ENCODE results near the gene MIER2. TPM values are rescaled to one million over a fixed set of nuclear protein-coding genes. Genes with fewer than 3 reads are reported as not detected.

MIER2 gene
- total RNA-seq, 1 experiment from 2014 or later, result 40.1 TPM

DNA sequence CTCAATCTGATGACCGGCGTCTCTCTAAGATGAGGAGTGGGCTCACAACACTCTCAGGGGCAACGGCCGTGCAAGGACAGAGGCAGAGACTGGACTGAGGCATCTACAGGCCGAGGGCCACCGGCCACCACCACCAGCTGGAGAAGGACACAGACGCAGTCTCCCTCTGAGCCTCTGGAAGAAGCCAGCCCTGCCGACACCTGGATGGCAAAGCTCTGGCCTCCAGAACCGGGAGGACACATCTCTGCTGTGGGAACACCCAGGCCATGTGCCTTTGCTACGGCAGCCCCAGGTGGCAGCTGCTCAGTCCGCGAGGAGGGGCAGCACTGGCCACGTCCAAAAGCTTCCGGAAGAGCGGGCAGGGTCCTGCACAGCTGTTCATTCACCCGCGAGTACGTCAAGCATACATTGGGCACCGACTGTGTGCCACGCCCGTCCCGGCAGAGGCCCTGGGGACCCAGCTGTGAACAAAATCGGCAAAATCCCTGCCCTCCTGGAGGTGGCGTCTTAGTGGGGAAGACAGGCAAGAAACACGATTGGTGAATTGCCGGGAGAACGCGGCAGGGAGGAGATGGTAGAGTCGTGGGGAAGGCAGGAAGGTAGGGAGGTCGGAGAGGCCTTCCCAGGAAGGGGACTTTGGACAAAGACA, 47.3 kb upstream of the MIER2 start:
- ChIA-PET CTCF (no interaction called here), POLR2A (no interaction called here)
- Histone ChIP-seq H3K4me1 (no peaks in the 10 kb centered on the region), H3K36me3 (ENCODE audit: control insufficient read depth, insufficient read depth, low read length) (no peaks in the 10 kb centered on the region), H3K4me3 (ENCODE audit: low read depth, low read length) (no peak overlapping the region), H3K27me3 (replicated peaks; ENCODE audit: control insufficient read depth, insufficient read depth, low read length) (no peaks in the 10 kb centered on the region), H3K9me3 (no peaks in the 10 kb centered on the region)
- BruUV-seq (replicated peaks), result no TSS peak
- H3K27me3 Mint-ChIP-seq (ENCODE audit: insufficient read depth, unreplicated experiment), result no peaks in the 10 kb centered on the region
- no peak for DNase-seq
- no peaks in the 10 kb centered on the region for H3K4me1 Mint-ChIP-seq (ENCODE audit: low read depth, unreplicated experiment)
- no peak overlapping the region for H3K4me3 Mint-ChIP-seq (ENCODE audit: unreplicated experiment)
- TF ChIP-seq, protein P1, sequence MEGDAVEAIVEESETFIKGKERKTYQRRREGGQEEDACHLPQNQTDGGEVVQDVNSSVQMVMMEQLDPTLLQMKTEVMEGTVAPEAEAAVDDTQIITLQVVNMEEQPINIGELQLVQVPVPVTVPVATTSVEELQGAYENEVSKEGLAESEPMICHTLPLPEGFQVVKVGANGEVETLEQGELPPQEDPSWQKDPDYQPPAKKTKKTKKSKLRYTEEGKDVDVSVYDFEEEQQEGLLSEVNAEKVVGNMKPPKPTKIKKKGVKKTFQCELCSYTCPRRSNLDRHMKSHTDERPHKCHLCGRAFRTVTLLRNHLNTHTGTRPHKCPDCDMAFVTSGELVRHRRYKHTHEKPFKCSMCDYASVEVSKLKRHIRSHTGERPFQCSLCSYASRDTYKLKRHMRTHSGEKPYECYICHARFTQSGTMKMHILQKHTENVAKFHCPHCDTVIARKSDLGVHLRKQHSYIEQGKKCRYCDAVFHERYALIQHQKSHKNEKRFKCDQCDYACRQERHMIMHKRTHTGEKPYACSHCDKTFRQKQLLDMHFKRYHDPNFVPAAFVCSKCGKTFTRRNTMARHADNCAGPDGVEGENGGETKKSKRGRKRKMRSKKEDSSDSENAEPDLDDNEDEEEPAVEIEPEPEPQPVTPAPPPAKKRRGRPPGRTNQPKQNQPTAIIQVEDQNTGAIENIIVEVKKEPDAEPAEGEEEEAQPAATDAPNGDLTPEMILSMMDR (IDR thresholded peaks at IDR 0.05; ENCODE audit: insufficient read depth in 1 of 2, low read depth in 1 of 2, low read length in 1 of 2, severe bottlenecking in 1 of 2, unreplicated experiment in 1 of 2), result no peak
- intact Hi-C loops (cut with micrococcal nuclease; ENCODE audit: unreplicated experiment), result no loop called here
- H3K9me3 Mint-ChIP-seq (ENCODE audit: unreplicated experiment), result peaks cover 36% of the 10 kb centered on the region
- no peak overlapping the region for H3K27ac Mint-ChIP-seq (ENCODE audit: unreplicated experiment)
- peaks cover 14% of the 10 kb centered on the region for H3K36me3 Mint-ChIP-seq (ENCODE audit: insufficient read depth, unreplicated experiment)

DNA sequence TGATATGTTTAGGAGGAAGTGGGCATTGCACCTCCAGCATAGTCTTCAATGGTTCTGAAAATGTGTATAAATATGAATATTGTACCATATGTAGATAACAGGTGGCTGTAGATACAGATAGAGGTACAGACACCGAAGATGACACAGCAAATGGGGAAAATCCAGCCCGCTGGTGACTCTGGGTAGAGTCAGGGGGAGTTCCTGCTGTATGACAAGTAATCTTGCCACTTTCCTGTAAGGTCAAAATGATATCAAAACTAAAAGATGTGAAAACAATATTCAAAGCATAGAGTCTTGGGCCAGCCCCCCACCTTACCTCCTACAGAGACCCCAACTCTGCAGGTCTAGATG, 46.6 kb upstream of the MIER2 start:
- intact Hi-C loops (cut with micrococcal nuclease; ENCODE audit: unreplicated experiment), result no loop called here
- Histone ChIP-seq H3K27me3 (replicated peaks; ENCODE audit: control insufficient read depth, insufficient read depth, low read length) (no peaks in the 10 kb centered on the region), H3K4me1 (no peaks in the 10 kb centered on the region), H3K9me3 (no peaks in the 10 kb centered on the region), H3K36me3 (ENCODE audit: control insufficient read depth, insufficient read depth, low read length) (no peaks in the 10 kb centered on the region), H3K4me3 (ENCODE audit: low read depth, low read length) (no peak overlapping the region)
- no peak for DNase-seq
- POLR2A ChIA-PET, result no interaction called here
- CTCF ChIA-PET, result no interaction called here
- Mint-ChIP-seq H3K36me3 (ENCODE audit: insufficient read depth, unreplicated experiment) (peaks cover 14% of the 10 kb centered on the region), H3K4me1 (ENCODE audit: low read depth, unreplicated experiment) (no peaks in the 10 kb centered on the region), H3K9me3 (ENCODE audit: unreplicated experiment) (peaks cover 36% of the 10 kb centered on the region), H3K27me3 (ENCODE audit: insufficient read depth, unreplicated experiment) (no peaks in the 10 kb centered on the region), H3K27ac (ENCODE audit: unreplicated experiment) (no peak overlapping the region), H3K4me3 (ENCODE audit: unreplicated experiment) (no peak overlapping the region)
- no TSS peak for BruUV-seq (replicated peaks)
- TF ChIP-seq, protein P1 (IDR thresholded peaks at IDR 0.05; ENCODE audit: insufficient read depth in 1 of 2, low read depth in 1 of 2, low read length in 1 of 2, severe bottlenecking in 1 of 2, unreplicated experiment in 1 of 2), result no peak

DNA sequence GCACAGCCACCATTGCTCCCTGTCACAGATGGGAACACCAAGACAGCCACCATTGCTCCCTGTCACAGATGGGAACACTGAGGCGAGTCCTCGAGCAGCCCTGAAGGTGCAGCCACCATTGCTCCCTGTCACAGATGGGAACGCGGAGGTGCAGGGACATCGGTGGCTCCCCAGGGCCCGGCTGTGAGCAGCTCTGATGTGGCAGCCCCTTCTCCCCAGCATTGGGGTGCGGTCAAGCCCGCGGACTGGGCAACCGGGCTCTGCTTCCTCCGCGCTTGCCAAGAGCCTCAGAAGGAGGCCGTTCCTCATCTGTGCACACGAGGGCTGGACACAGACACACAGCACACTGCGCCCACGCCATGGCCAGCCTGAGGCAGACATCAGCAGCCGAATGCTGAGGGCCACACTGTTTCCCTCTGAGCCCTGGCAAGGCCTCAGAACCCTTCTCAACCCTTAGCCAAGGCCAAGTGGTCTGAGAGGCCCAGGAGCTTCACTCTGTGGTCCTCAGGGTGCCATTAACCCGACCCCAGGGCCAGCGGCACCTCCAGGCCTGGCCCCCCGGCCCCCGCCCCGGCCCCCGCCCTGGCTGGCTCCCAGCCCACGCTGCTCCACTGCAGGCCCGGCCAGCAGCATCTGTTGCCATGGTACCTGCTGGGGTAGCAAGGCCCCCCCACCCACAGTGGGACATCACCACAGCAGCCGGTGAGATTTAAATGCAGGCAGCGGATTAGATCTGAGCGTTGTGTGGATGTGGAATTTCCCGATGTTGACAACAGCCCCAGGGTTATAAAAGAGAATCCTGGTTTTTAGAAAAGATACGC, 46.0 kb upstream of the MIER2 start:
- no peaks in the 10 kb centered on the region for H3K4me1 Mint-ChIP-seq (ENCODE audit: low read depth, unreplicated experiment)
- no peaks in the 10 kb centered on the region for H3K27me3 Mint-ChIP-seq (ENCODE audit: insufficient read depth, unreplicated experiment)
- Histone ChIP-seq H3K4me3 (ENCODE audit: low read depth, low read length) (no peak overlapping the region), H3K4me1 (no peaks in the 10 kb centered on the region), H3K36me3 (ENCODE audit: control insufficient read depth, insufficient read depth, low read length) (no peaks in the 10 kb centered on the region), H3K9me3 (no peaks in the 10 kb centered on the region), H3K27me3 (replicated peaks; ENCODE audit: control insufficient read depth, insufficient read depth, low read length) (no peaks in the 10 kb centered on the region)
- ChIA-PET POLR2A (no interaction called here), CTCF (no interaction called here)
- no peak overlapping the region for H3K27ac Mint-ChIP-seq (ENCODE audit: unreplicated experiment)
- no peak for DNase-seq
- BruUV-seq (replicated peaks), result no TSS peak
- intact Hi-C loops (cut with micrococcal nuclease; ENCODE audit: unreplicated experiment), result no loop called here
- TF ChIP-seq, protein P1 (IDR thresholded peaks at IDR 0.05; ENCODE audit: insufficient read depth in 1 of 2, low read depth in 1 of 2, low read length in 1 of 2, severe bottlenecking in 1 of 2, unreplicated experiment in 1 of 2), result no peak
- H3K36me3 Mint-ChIP-seq (ENCODE audit: insufficient read depth, unreplicated experiment), result peaks cover 14% of the 10 kb centered on the region
- peaks cover 30% of the 10 kb centered on the region for H3K9me3 Mint-ChIP-seq (ENCODE audit: unreplicated experiment)
- H3K4me3 Mint-ChIP-seq (ENCODE audit: unreplicated experiment), result no peak overlapping the region

Measured in Caco-2 (cell line).